ENCODE data around the gene ATP13A2.

- TF ChIP-seq CTCF (IDR thresholded peaks at IDR 0.05; ENCODE audit: insufficient read depth, low read length) (no peak), POLR2AphosphoS5 (IDR thresholded peaks at IDR 0.05; ENCODE audit: low read depth) (no peak), SPI1 (IDR thresholded peaks at IDR 0.05; ENCODE audit: borderline replicate concordance, low read depth) (no peak), REST (IDR thresholded peaks at IDR 0.05; ENCODE audit: insufficient replicate concordance, low read depth) (no peak), GABPA (IDR thresholded peaks at IDR 0.05; ENCODE audit: low read depth) (no peak)
Measured at GRCh38 chr1:17052038-17052437, 40.3 kb upstream of the ATP13A2 start.

Data from HL-60 (cell line).